ENCODE measurements around the gene CROCC2.

DNA sequence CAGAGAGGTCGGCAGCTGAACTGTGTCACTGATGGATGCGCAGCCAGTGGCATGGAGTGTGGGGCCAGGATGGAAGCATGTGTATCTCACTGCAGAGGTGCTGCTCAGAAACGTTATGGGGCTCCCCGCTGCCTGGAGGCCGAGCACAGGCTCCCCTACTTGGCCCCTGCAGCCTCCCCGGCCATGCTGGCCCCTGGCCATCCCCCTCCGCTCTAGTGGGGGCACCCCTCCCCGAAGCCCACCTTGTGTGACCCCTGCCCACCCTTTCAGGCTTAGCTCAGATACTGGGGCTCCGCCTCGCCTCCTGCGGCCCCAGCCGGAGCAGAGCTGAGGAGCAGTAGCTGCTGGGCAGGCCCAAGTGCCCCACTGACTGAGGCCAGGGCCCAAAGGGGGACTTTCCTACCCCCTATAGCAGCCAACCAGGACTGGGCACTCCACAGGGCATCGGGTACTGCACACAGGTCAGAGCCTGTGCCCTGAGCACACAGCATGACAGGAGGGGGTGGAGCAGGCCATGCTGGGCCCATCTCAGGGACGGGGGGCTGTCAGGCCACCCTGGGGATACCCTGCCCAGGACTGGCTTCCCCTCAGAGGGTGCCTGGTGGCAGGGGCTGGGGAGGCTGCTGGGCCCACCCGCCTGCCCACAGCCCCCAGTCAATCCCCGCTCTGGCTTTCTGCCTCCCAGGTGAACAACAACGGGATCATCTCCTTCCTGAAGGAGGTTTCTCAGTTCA lies 123.6 kb downstream of the CROCC2 start:
- TF ChIP-seq, protein P1, sequence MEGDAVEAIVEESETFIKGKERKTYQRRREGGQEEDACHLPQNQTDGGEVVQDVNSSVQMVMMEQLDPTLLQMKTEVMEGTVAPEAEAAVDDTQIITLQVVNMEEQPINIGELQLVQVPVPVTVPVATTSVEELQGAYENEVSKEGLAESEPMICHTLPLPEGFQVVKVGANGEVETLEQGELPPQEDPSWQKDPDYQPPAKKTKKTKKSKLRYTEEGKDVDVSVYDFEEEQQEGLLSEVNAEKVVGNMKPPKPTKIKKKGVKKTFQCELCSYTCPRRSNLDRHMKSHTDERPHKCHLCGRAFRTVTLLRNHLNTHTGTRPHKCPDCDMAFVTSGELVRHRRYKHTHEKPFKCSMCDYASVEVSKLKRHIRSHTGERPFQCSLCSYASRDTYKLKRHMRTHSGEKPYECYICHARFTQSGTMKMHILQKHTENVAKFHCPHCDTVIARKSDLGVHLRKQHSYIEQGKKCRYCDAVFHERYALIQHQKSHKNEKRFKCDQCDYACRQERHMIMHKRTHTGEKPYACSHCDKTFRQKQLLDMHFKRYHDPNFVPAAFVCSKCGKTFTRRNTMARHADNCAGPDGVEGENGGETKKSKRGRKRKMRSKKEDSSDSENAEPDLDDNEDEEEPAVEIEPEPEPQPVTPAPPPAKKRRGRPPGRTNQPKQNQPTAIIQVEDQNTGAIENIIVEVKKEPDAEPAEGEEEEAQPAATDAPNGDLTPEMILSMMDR (IDR thresholded peaks at IDR 0.05): no peak
- TF ChIP-seq POLR2A (IDR thresholded peaks at IDR 0.05) (no peak), POLR2AphosphoS5 (IDR thresholded peaks at IDR 0.05) (no peak)
